PC-3 (cell line): ENCODE data around the gene TMEFF2. TPM values are rescaled to one million over a fixed set of nuclear protein-coding genes. Genes with fewer than 3 reads are reported as not detected.
"Not testable (repeated sequence)": the region's sequence is repeated elsewhere in the genome, so short reads cannot be mapped to it uniquely, and the experiment has no call there.

Experiments used
- ATAC-seq: fragments of 200-7000 bp; cut with Tn5 transposase; 2 replicates; pipeline ENCODE4 v1.9.1; 2020; ENCODE audit warnings: mild to moderate bottlenecking, moderate library complexity
- BruUV-seq: library from RNA; stranded (reverse); fragments of 400-500 nt; replicated peaks from 2 replicates; lab custom pipeline; 2021; lab: Mats Ljungman, UMichigan
- CTCF ChIA-PET: fragments of 300-600 bp; sonication (Branson Sonifier 250); formaldehyde crosslinking; loops from one replicate; lab custom pipeline; 2022; ENCODE audit warnings: antibody characterized with exemption; lab: Charles Lee
- POLR2A ChIA-PET: fragments of 300-600 bp; sonication (Branson Sonifier 250); formaldehyde crosslinking; loops from one replicate; lab custom pipeline; 2022; ENCODE audit warnings: antibody characterized with exemption; ENCODE audit not compliant: unreplicated experiment; lab: Charles Lee
- DNase-seq: peaks from one replicate; pipeline ENCODE4 v3.0.0-alpha.2; 2015
- H2AFZ ChIP-seq: fragments of 300-600 bp; sonication (generic); 2 replicates; pipeline ENCODE4 v1.6.0; 2016; ENCODE audit warnings: antibody characterized with exemption, low read length
- H3F3A ChIP-seq: fragments of 300-600 bp; sonication (generic); one replicate; pipeline ENCODE4 v1.6.0; 2017; ENCODE audit warnings: antibody characterized with exemption, low read length, control low read depth, mild to moderate bottlenecking; ENCODE audit not compliant: unreplicated experiment
- H3K27ac ChIP-seq: fragments of 300-600 bp; sonication (generic); 2 replicates; pipeline ENCODE4 v1.5.1; 2016; ENCODE audit warnings: mild to moderate bottlenecking, low read length
- H3K27me3 ChIP-seq: fragments of 300-600 bp; sonication (generic); 2 replicates; pipeline ENCODE4 v1.6.1; 2016; ENCODE audit warnings: low read length, mixed read lengths
- H3K36me3 ChIP-seq: fragments of 300-600 bp; sonication (generic); 2 replicates; pipeline ENCODE4 v1.6.1; 2016; ENCODE audit warnings: low read depth, mixed run types, low read length, mixed read lengths
- H3K4me1 ChIP-seq: fragments of 300-600 bp; sonication (generic); 2 replicates; pipeline ENCODE4 v1.5.1; 2016; ENCODE audit warnings: low read length; ENCODE audit not compliant: insufficient read depth
- H3K4me2 ChIP-seq: fragments of 300-600 bp; sonication (generic); 2 replicates; pipeline ENCODE4 v1.6.0; 2016; ENCODE audit warnings: low read length
- H3K4me3 ChIP-seq: fragments of 300-600 bp; sonication (generic); 2 replicates; pipeline ENCODE4 v1.5.1; 2016; ENCODE audit warnings: mild to moderate bottlenecking, low read length, mixed read lengths
- H3K79me2 ChIP-seq: fragments of 300-600 bp; sonication (generic); 2 replicates; pipeline ENCODE4 v1.6.1; 2017; ENCODE audit warnings: low read length, mixed read lengths
- H3K9ac ChIP-seq: fragments of 300-600 bp; sonication (generic); 2 replicates; pipeline ENCODE4 v1.6.0; 2016; ENCODE audit warnings: mild to moderate bottlenecking, low read length
- H3K9me2 ChIP-seq: fragments of 300-600 bp; sonication (generic); replicated peaks from 2 replicates; pipeline ENCODE4 v1.6.1; 2016; ENCODE audit warnings: mixed run types, low read length, mixed read lengths
- H3K9me3 ChIP-seq: fragments of 300-600 bp; sonication (generic); 2 replicates; pipeline ENCODE4 v1.6.1; 2016; ENCODE audit warnings: low read length, mixed read lengths
- H4K20me1 ChIP-seq: fragments of 300-600 bp; sonication (generic); 2 replicates; pipeline ENCODE4 v1.6.1; 2016; ENCODE audit warnings: low read length, mixed read lengths
- CTCF ChIP-seq: fragments of 300-600 bp; sonication (generic); conservative IDR thresholded peaks from 2 replicates; pipeline ENCODE4 v1.5.1; 2017; ENCODE audit warnings: antibody characterized with exemption, low read depth, mild to moderate bottlenecking, low read length
- EZH2 ChIP-seq: fragments of 300-600 bp; sonication (generic); IDR thresholded peaks from one replicate; pipeline ENCODE4 v1.6.1; 2017; ENCODE audit warnings: antibody characterized with exemption, mild to moderate bottlenecking, low read length; ENCODE audit not compliant: unreplicated experiment
- EZH2phosphoT487 ChIP-seq: fragments of 300-600 bp; sonication (generic); IDR thresholded peaks from 2 replicates; pipeline ENCODE4 v1.6.1; 2018; ENCODE audit warnings: mild to moderate bottlenecking, antibody characterized with exemption, low read length, borderline replicate concordance
- intact Hi-C: fragments of 100-400 bp; cut with micrococcal nuclease; formaldehyde crosslinking; loops from 2 replicates; pipeline ENCODE4 v1.9.0; 2023
- total RNA-seq: library from RNA; depleted of rRNA; stranded (reverse); fragments of >200 nt; gene quantifications from 2 replicates; pipeline ENCODE4 v1.2.3, GENCODE V29; 2014

TMEFF2 gene
- total RNA-seq, 1 experiment from 2014 or later = not detected

- DNase-seq = no peak
- Histone ChIP-seq H3K9me3 (no peaks in the 10 kb centered on the region), H3K27ac (no peak overlapping the region), H2AFZ (no peak overlapping the region), H3K4me1 (no peaks in the 10 kb centered on the region), H3F3A (no peaks in the 10 kb centered on the region), H3K27me3 (no peaks in the 10 kb centered on the region), H3K79me2 (no peaks in the 10 kb centered on the region), H3K9ac (no peak overlapping the region), H3K4me2 (no peak overlapping the region), H3K4me3 (no peak overlapping the region), H3K9me2 (no peaks in the 10 kb centered on the region), H3K36me3 (no peaks in the 10 kb centered on the region), H4K20me1 (no peaks in the 10 kb centered on the region)
- TF ChIP-seq EZH2 (no peak), EZH2phosphoT487 (no peak), CTCF (no peak)
- POLR2A ChIA-PET = no interaction called here
- BruUV-seq = no TSS peak
- intact Hi-C loops = no loop called here
- ATAC-seq = no peak
- CTCF ChIA-PET = no interaction called here
Measured at GRCh38 chr2:191922736-191923651, 271.7 kb downstream of the TMEFF2 start.

- intact Hi-C loops, ATAC-seq, BruUV-seq, CTCF ChIA-PET, H3K9me2 ChIP-seq, H3K4me1 ChIP-seq, H3K4me2 ChIP-seq, DNase-seq, H2AFZ ChIP-seq, H3K36me3 ChIP-seq, POLR2A ChIA-PET, H3K27ac ChIP-seq, H4K20me1 ChIP-seq, H3K79me2 ChIP-seq, H3K9me3 ChIP-seq, H3K4me3 ChIP-seq, H3K27me3 ChIP-seq, H3F3A ChIP-seq, H3K9ac ChIP-seq: not testable (repeated sequence)
Measured at GRCh38 chr2:191921650-191922049, 273.1 kb downstream of the TMEFF2 start.

- no peaks in the 10 kb centered on the region for H3K9me3 ChIP-seq
Measured at GRCh38 chr2:191920502-191920901, 274.2 kb downstream of the TMEFF2 start.

More at GRCh38 chr2:191920502-191920901, 274.2 kb downstream of the TMEFF2 start:
- TF ChIP-seq CTCF (no peak), EZH2phosphoT487 (no peak), EZH2 (no peak)
- no peak overlapping the region for H3K27ac ChIP-seq
- no peaks in the 10 kb centered on the region for H3F3A ChIP-seq
- no peaks in the 10 kb centered on the region for H3K79me2 ChIP-seq
- no peaks in the 10 kb centered on the region for H4K20me1 ChIP-seq
- DNase-seq = no peak
- ChIA-PET POLR2A (no interaction called here), CTCF (no interaction called here)
- H3K9me2 ChIP-seq = no peaks in the 10 kb centered on the region
- BruUV-seq = no TSS peak
- H2AFZ ChIP-seq = no peak overlapping the region
- no peak overlapping the region for H3K9ac ChIP-seq
- H3K27me3 ChIP-seq = no peaks in the 10 kb centered on the region
- no peak overlapping the region for H3K4me2 ChIP-seq
- H3K4me1 ChIP-seq = no peaks in the 10 kb centered on the region
- intact Hi-C loops = no loop called here
- no peak overlapping the region for H3K4me3 ChIP-seq
- H3K36me3 ChIP-seq = no peaks in the 10 kb centered on the region
- no peak for ATAC-seq
